Measurements from ENCODE around the gene EPB41L2.

- TF ChIP-seq EZH2 (IDR thresholded peaks at IDR 0.05; ENCODE audit: insufficient read depth, poor library complexity, severe bottlenecking) (no peak), EZH2phosphoT487 (IDR thresholded peaks at IDR 0.05; ENCODE audit: insufficient read depth, low read depth) (no peak)
Observed at GRCh38 chr6:130838951-130839350, 224.1 kb downstream of the EPB41L2 start.
